ENCODE data around the gene NHLH2.

Gene NHLH2

GRCh38 chr1:115837740-115838421 lies 3.0 kb downstream of the NHLH2 start:
- no peak for DNase-seq

- no peak for DNase-seq
Observed at GRCh38 chr1:115837341-115837739, 3.6 kb downstream of the NHLH2 start.

GRCh38 chr1:115833856-115834255 lies 7.1 kb downstream of the NHLH2 start:
- DNase-seq: no peak

GRCh38 chr1:115832651-115833050 lies 8.3 kb downstream of the NHLH2 start:
- no peak for DNase-seq

- DNase-seq: no peak
Observed at GRCh38 chr1:115830963-115831362, 10.0 kb downstream of the NHLH2 start.

- no peak for DNase-seq
Observed at GRCh38 chr1:115829947-115830346, 11.0 kb downstream of the NHLH2 start.

GRCh38 chr1:115829023-115829674 lies 11.8 kb downstream of the NHLH2 start:
- no peak for DNase-seq

- peak; percentile 6 for DNase-seq
Observed at GRCh38 chr1:115828101-115829022, 12.6 kb downstream of the NHLH2 start.

GRCh38 chr1:115827452-115828044 lies 13.4 kb downstream of the NHLH2 start:
- no peak for DNase-seq

GRCh38 chr1:115826628-115827027 lies 14.3 kb downstream of the NHLH2 start:
- no peak for DNase-seq

GRCh38 chr1:115822117-115822516 lies 18.8 kb downstream of the NHLH2 start:
- no peak for DNase-seq

GRCh38 chr1:115815694-115816093 lies 25.2 kb downstream of the NHLH2 start:
- DNase-seq: no peak

- no peak for DNase-seq
Observed at GRCh38 chr1:115814685-115815398, 26.1 kb downstream of the NHLH2 start.

- no peak for DNase-seq
Observed at GRCh38 chr1:115813727-115814126, 27.2 kb downstream of the NHLH2 start.

- DNase-seq: no peak
Observed at GRCh38 chr1:115811140-115811828, 29.6 kb downstream of the NHLH2 start.

GRCh38 chr1:115810609-115811008 lies 30.3 kb downstream of the NHLH2 start:
- DNase-seq: peak; percentile 16

- no peak for DNase-seq
Observed at GRCh38 chr1:115809847-115810246, 31.1 kb downstream of the NHLH2 start.

- no peak for DNase-seq
Observed at GRCh38 chr1:115809076-115809475, 31.9 kb downstream of the NHLH2 start.

GRCh38 chr1:115807723-115808122 lies 33.2 kb downstream of the NHLH2 start:
- DNase-seq: peak; percentile 56

GRCh38 chr1:115805597-115805996 lies 35.3 kb downstream of the NHLH2 start:
- DNase-seq: no peak

GRCh38 chr1:115802416-115802815 lies 38.5 kb downstream of the NHLH2 start:
- no peak for DNase-seq

- DNase-seq: no peak
Observed at GRCh38 chr1:115797486-115797885, 43.4 kb downstream of the NHLH2 start.
